ENCODE data around the gene PSTPIP1.

DNA sequence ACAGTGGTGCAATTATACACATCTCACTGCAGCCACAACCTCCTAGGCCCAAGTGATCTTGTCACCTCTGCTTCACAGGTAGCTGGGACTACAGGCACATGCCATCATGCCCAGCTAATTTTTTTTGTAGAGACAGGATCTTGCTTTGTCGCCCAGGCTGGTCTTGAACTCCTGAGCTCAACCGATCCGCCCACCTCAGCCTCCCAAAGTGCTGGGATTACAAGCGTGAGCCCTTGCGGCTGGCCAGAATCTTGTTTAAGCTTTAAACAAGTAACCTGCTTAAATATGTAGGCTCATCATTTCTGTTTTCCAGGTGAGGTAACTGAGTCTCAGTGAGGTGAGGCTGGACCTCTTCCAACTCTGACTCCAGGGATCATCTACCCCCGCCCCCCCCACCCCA, 7.7 kb upstream of the PSTPIP1 start:
- no peak for TF ChIP-seq EZH2phosphoT487 (IDR thresholded peaks at IDR 0.05; ENCODE audit: low read depth, severe bottlenecking, unreplicated experiment)
- TF ChIP-seq, protein P1, sequence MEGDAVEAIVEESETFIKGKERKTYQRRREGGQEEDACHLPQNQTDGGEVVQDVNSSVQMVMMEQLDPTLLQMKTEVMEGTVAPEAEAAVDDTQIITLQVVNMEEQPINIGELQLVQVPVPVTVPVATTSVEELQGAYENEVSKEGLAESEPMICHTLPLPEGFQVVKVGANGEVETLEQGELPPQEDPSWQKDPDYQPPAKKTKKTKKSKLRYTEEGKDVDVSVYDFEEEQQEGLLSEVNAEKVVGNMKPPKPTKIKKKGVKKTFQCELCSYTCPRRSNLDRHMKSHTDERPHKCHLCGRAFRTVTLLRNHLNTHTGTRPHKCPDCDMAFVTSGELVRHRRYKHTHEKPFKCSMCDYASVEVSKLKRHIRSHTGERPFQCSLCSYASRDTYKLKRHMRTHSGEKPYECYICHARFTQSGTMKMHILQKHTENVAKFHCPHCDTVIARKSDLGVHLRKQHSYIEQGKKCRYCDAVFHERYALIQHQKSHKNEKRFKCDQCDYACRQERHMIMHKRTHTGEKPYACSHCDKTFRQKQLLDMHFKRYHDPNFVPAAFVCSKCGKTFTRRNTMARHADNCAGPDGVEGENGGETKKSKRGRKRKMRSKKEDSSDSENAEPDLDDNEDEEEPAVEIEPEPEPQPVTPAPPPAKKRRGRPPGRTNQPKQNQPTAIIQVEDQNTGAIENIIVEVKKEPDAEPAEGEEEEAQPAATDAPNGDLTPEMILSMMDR (IDR thresholded peaks at IDR 0.05; ENCODE audit: poor library complexity) = no peak
